Esophagus squamous epithelium (tissue), 5 donors: ENCODE data around the gene PTGES. TPM values are rescaled to one million over a fixed set of nuclear protein-coding genes. Genes with fewer than 3 reads are reported as not detected.

Experiments
- DNase-seq: peaks from one replicate; lab custom pipeline; 2025; lab: John Stamatoyannopoulos, UW
- H3K27ac ChIP-seq, 4 donors: fragments of 200-600 bp; sonication (generic); one replicate each; pipeline ENCODE4 v1.5.1; 2016 to 2019; ENCODE audit warnings: mild to moderate bottlenecking in 1 of 4
- H3K27me3 ChIP-seq, 4 donors: fragments of 200-600 bp; sonication (generic); 1 replicate in 3 of 4; 2 replicates in 1 of 4; pipeline versions ENCODE4 v1.5.1 to v1.6.0; 2017 to 2021; ENCODE audit warnings: antibody characterized with exemption in 1 of 4
- H3K36me3 ChIP-seq, 3 donors: fragments of 200-600 bp; sonication (generic); one replicate each; pipeline ENCODE4 v1.5.1; 2016 to 2019
- H3K4me1 ChIP-seq, 3 donors: fragments of 200-600 bp; sonication (generic); one replicate each; pipeline ENCODE4 v1.5.1; 2017 to 2019
- H3K4me3 ChIP-seq, 4 donors: fragments of 200-600 bp; sonication (generic); 1 replicate in 3 of 4; 2 replicates in 1 of 4; pipeline ENCODE4 v1.5.1; 2016 to 2019; ENCODE audit warnings: mild to moderate bottlenecking in 2 of 4, moderate library complexity in 1 of 4
- H3K9me3 ChIP-seq, 3 donors: fragments of 200-600 bp; sonication (generic); one replicate each; pipeline ENCODE4 v1.5.1; 2016 to 2019
- POLR2A ChIP-seq, 4 donors: fragments of 450-650 bp; IDR thresholded peaks; one replicate each; pipeline ENCODE4 v1.6.1; 2017; ENCODE audit warnings: antibody characterized with exemption in 4 of 4, mild to moderate bottlenecking in 4 of 4, moderate library complexity in 3 of 4
- WGBS, 2 donors: methylation state at CpG; one replicate each; pipeline ENCODE4 v1.1.5; 2018; 5-methylcytosine and 5-hydroxymethylcytosine counted together
- intact Hi-C: fragments of 100-400 bp; cut with DNase I; formaldehyde crosslinking; loops from one replicate; pipeline ENCODE4 v1.15.0; 2022
- total RNA-seq, 4 donors: library from RNA; depleted of rRNA; stranded (reverse); fragments of >200 nt; gene quantifications; one replicate each; pipeline ENCODE4 v1.1.0, GENCODE V29; 2016
- TF ChIP-seq, protein P1 (sequence below), 6 experiments: fragments of 450-650 bp in 4 of 6; fragments of 200-600 bp in 2 of 6; sonication (generic) in 2 of 6; IDR thresholded peaks; one replicate each; pipeline ENCODE4 v1.5.1; 2016 to 2019; ENCODE audit warnings: antibody characterized with exemption in 6 of 6, mild to moderate bottlenecking in 4 of 6, moderate library complexity in 4 of 6
- donor health status: DM: yes; HTN: yes; CAD: no.

Gene PTGES
- total RNA-seq, 4 donors from 2014 or later, result 5.6 to 31.2 (median 14.9) TPM

DNA sequence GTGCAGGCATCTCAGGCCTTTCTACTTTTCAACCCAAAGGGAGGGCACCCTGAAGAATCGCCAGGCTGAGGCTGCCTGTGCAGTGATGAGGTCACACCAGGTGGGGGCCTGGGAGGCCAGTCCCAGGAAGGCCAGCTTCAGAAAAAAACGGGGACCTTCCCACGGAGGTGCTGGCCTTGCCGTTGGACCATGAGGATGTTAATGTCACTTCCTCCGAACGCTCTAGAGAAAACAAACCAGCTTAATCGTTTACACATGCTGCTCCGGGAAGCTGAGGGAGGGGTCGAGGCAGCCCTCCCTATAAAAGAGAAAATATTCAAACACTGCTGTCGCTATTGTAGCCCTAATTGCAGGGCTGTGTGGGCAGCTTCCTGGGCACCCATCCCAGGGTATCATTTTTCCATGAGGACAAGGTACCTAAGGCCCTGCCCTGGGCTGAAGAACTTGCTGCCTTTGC, 27.0 kb downstream of the PTGES start:
- no peak for DNase-seq
- intact Hi-C loops, result no loop called here
- Histone ChIP-seq H3K27ac (peak overlapping the region in 3 of 4 donors; percentile 11 to 39 (median 33)), H3K4me3 (no peak overlapping the region), H3K4me1 (peaks cover 0 to 20% (median 12%) of the 10 kb centered on the region in 3 donors), H3K36me3 (no peaks in the 10 kb centered on the region), H3K27me3 (peaks cover 0 to 20% (median 0%) of the 10 kb centered on the region in 4 donors), H3K9me3 (no peaks in the 10 kb centered on the region)
- WGBS, 2 donors, result 28 to 37% methylated on average over 9 to 10 of the region's 10 CpGs
- no peak for TF ChIP-seq POLR2A (IDR thresholded peaks at IDR 0.05)
- TF ChIP-seq, protein P1, sequence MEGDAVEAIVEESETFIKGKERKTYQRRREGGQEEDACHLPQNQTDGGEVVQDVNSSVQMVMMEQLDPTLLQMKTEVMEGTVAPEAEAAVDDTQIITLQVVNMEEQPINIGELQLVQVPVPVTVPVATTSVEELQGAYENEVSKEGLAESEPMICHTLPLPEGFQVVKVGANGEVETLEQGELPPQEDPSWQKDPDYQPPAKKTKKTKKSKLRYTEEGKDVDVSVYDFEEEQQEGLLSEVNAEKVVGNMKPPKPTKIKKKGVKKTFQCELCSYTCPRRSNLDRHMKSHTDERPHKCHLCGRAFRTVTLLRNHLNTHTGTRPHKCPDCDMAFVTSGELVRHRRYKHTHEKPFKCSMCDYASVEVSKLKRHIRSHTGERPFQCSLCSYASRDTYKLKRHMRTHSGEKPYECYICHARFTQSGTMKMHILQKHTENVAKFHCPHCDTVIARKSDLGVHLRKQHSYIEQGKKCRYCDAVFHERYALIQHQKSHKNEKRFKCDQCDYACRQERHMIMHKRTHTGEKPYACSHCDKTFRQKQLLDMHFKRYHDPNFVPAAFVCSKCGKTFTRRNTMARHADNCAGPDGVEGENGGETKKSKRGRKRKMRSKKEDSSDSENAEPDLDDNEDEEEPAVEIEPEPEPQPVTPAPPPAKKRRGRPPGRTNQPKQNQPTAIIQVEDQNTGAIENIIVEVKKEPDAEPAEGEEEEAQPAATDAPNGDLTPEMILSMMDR (IDR thresholded peaks at IDR 0.05), result no peak

DNA sequence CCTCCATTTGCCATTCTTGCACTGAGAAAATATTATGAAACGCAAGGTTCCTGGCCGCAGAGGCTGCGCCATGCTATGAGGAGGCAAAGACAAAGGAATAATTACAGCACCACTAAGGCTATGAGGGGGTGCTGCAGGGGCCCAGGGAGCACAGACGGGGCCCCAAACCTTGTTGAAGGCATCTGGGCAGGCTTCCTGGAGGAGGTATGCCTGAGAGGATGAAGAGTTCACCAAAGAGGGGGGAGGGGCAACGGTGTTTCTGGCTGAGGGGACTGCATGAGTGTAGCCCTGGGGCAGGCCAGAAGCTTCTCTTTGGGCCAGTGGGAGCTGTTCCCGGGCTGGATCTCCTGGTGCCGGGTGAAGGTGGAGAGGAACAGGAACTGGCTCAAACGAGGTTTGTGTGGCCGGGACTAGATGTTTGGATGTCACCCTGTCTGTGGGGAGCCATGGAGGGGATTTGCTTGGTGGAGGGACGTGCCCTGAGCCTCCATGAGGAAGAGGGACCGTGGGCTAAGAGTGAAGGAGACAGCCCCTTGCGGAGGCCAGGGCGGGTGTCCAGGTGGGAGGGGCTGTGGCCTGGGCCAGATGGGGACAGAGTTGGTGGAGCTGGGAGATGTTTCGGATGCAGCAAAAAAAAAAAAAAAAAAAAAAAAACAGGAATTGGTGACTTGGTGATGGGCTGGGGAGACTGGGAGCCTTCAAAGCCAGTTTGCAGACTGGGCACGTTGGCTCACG, 28.2 kb downstream of the PTGES start:
- Histone ChIP-seq H3K9me3 (no peaks in the 10 kb centered on the region), H3K4me3 (no peak overlapping the region), H3K27me3 (peaks cover 0 to 22% (median 0%) of the 10 kb centered on the region in 4 donors), H3K36me3 (no peaks in the 10 kb centered on the region), H3K27ac (no peak overlapping the region), H3K4me1 (peaks cover 0 to 20% (median 12%) of the 10 kb centered on the region in 3 donors)
- intact Hi-C loops, result no loop called here
- WGBS, 2 donors, result 65 to 77% methylated on average over 8 to 13 of the region's 16 CpGs
- TF ChIP-seq POLR2A (IDR thresholded peaks at IDR 0.05), result no peak
- TF ChIP-seq, protein P1 (IDR thresholded peaks at IDR 0.05), result no peak
- DNase-seq, result no peak

DNA sequence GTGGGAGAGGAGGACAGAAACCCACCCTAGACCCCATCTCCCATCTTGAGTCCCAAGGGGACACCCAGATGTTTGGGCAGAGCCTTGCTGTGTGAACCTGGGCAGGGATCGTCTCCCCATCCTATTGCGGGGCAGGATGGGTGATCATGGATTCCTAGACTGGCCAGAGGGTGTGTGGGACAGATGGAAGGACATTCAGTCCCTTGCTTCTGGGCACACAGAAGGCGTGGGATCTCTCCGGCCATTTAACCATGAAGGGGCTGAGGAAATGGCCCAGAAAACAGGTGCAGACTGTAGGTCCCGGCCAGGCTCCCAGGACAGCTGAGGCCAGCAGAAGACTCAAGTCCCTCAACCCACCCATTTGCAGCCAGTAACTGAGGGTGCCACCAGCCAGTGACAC, 29.9 kb downstream of the PTGES start:
- Histone ChIP-seq H3K9me3 (no peaks in the 10 kb centered on the region), H3K4me1 (peaks cover 0 to 20% (median 12%) of the 10 kb centered on the region in 3 donors), H3K4me3 (no peak overlapping the region), H3K36me3 (no peaks in the 10 kb centered on the region), H3K27ac (no peak overlapping the region), H3K27me3 (peaks cover 0 to 20% (median 0%) of the 10 kb centered on the region in 4 donors)
- intact Hi-C loops, result no loop called here
- WGBS, 2 donors, result 90 to 100% methylated on average over 2 to 5 of the region's 5 CpGs
- no peak for TF ChIP-seq POLR2A (IDR thresholded peaks at IDR 0.05)
- TF ChIP-seq, protein P1 (IDR thresholded peaks at IDR 0.05), result no peak
- no peak for DNase-seq

DNA sequence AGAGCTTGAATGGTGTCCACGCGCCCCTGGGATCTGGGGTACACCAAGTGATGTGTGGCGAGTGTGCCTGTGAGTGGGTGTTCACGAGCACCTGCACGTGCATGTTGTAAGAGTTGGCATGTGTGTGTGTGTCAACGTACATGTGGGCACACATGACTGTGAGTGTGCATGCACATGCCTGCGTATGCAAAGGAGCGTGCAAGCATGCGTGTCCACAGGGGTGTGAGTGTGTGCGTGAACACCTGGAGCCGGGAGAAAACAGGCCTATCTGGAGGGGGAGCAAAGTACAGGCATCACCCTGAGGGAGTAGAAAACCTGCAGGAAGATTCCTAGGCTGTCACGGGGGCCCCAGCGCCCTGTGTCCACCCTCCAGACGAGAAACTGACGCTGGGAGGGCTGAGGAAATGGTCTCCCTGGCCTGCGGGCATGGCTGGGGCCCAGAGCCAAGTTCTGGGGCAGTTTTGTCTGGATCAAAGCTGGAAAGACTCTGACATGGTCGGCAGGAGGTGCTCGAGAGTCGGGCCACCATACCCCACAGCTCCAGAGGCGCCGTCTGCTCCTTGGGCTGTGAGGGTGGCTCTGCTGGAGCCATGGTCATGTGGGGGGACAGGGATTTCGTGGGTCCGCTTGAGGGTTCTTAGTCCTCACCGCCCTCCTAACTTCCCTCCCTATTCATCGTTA, 31.8 kb downstream of the PTGES start:
- peaks cover 0 to 16% (median 0%) of the 10 kb centered on the region in 4 donors for H3K27me3 ChIP-seq
- TF ChIP-seq, protein P1 (IDR thresholded peaks at IDR 0.05), result no peak
- TF ChIP-seq POLR2A (IDR thresholded peaks at IDR 0.05), result no peak
- H3K4me1 ChIP-seq, result peaks cover 0 to 8% (median 3%) of the 10 kb centered on the region in 3 donors
- 80 to 81% methylated on average over 16 to 25 of the region's 25 CpGs for WGBS, 2 donors
- no peak overlapping the region for H3K4me3 ChIP-seq
- H3K27ac ChIP-seq, result no peak overlapping the region
- intact Hi-C loops, result no loop called here
- H3K36me3 ChIP-seq, result no peaks in the 10 kb centered on the region
- no peak for DNase-seq
- no peaks in the 10 kb centered on the region for H3K9me3 ChIP-seq
